G401 (cell line): ENCODE results near the gene C22orf23. TPM values are rescaled to one million over a fixed set of nuclear protein-coding genes. Genes with fewer than 3 reads are reported as not detected.

Source experiments
- DNase-seq: peaks from one replicate; pipeline ENCODE4 v3.0.0-alpha.2; 2015; ENCODE audit warnings: low spot score
- in situ Hi-C: cut with HindIII; loops from 2 replicates; pipeline ENCODE4 v1.10.0; 2016; ENCODE audit warnings: low sequenced_read_pairs, mixed read lengths
- total RNA-seq: library from RNA; depleted of rRNA; stranded (reverse); fragments of >200 nt; shearing (Covaris generic); gene quantifications from 2 replicates; pipeline ENCODE4 v1.2.3, GENCODE V29; 2014

C22orf23 gene
- total RNA-seq, 1 experiment from 2014 or later = not detected

GRCh38 chr22:37930952-37931440, 22.4 kb downstream of the C22orf23 start:
- in situ Hi-C loops = no loop called here
- no peak for DNase-seq

DNA sequence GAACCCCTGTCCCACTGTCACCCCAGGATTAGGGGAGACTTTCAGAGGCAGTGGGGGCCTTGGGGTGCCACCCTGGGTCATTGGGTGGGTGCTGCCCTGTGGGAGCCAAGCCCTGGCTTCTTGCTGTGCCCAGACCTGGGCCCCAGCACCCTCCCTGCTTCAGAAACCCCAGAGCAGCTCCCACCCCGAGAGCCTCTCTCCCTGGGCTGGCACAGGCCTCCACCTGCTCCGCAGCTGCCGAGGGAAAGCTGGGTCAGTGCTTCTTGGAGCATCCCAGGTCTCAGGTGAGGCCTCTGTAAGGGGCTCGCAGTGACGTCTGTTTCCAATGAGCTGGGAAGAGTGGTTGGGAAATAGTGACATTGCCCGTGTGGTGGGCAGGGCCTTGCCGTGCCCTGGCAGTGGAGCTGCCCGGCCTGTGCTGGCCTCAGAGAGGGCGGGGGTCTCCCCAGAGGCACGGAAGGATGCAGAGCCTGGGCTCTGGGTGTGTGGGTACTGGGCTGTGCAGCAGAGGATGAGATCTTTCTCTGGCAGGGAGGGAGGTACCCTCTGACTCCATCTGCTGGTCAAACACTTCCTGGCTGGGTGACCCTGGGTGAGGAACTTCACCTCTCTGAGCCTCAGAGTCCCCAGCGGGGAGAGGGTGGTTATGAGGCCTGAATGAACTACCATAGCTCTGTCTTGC, 23.0 kb downstream of the C22orf23 start:
- in situ Hi-C loops = no loop called here
- peak; percentile 35 for DNase-seq

DNA sequence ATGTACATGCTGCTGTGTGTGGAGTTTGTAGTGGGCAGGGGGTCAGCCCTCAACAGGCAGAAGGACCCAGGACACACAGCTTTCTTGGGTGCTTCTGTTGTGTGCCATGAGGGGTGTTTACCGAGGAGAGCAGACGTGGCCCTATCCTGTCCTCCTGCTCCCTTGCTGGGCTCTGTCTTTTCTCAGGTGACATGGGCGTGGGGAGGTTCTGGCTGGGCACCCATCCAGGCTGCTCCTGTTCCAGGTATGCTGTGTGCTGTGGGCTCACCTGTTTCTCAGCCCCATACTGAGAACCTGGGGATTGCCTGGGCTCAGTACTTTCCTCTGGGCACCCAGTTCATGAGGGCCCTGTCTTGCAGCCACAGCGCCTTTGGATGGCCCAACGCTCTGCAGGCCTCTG, 24.0 kb downstream of the C22orf23 start:
- in situ Hi-C loops = no loop called here
- DNase-seq = no peak

- in situ Hi-C loops = no loop called here
Observed at GRCh38 chr22:37927637-37927936, 25.8 kb downstream of the C22orf23 start.

GRCh38 chr22:37926771-37927636, 26.4 kb downstream of the C22orf23 start:
- DNase-seq = no peak
- in situ Hi-C loops = no loop called here

More at GRCh38 chr22:37927637-37927936, 25.8 kb downstream of the C22orf23 start:
- no peak for DNase-seq

DNA sequence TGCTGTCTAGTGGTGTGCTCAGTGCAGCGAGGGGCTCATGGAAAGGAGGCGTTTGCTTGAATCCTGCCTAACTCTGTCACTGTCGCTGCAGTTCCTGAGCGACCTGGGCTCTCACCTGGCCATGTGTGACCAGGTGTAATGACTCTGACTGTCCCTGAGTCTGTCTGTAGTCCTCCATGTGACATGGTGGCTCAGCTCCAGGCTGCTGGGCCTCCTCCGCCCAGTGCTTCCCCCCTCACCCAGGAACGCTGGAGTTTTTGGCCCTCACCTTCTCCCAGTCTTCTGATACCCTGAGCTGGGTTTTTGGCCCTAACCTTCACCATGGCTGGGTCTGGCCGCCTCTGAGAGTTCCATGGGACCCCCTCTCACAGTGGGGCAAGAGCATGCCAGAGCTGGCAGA, 27.0 kb downstream of the C22orf23 start:
- in situ Hi-C loops = no loop called here
- DNase-seq = no peak

- DNase-seq = no peak
- in situ Hi-C loops = no loop called here
Observed at GRCh38 chr22:37925767-37926166, 27.6 kb downstream of the C22orf23 start.

DNA sequence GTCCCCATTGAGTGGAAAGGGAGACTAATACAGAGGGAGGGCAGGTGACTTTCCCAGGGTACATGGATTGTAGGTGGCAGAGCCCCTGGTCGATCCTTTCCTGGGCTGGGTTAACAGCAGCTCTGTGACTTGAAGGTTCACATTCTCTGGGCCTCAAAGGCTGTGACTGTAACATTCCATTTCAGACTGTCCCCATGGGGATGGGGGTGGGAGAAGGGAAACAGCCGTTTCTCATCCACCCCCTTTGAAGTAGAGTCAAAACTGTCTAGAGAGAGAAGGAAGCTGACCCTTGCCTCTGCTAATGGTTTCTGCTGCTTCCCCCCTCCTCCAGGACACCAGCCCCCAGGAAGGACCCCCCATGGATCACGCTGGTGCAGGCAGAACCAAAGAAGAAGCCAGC, 28.1 kb downstream of the C22orf23 start:
- no peak for DNase-seq
- in situ Hi-C loops = no loop called here

DNA sequence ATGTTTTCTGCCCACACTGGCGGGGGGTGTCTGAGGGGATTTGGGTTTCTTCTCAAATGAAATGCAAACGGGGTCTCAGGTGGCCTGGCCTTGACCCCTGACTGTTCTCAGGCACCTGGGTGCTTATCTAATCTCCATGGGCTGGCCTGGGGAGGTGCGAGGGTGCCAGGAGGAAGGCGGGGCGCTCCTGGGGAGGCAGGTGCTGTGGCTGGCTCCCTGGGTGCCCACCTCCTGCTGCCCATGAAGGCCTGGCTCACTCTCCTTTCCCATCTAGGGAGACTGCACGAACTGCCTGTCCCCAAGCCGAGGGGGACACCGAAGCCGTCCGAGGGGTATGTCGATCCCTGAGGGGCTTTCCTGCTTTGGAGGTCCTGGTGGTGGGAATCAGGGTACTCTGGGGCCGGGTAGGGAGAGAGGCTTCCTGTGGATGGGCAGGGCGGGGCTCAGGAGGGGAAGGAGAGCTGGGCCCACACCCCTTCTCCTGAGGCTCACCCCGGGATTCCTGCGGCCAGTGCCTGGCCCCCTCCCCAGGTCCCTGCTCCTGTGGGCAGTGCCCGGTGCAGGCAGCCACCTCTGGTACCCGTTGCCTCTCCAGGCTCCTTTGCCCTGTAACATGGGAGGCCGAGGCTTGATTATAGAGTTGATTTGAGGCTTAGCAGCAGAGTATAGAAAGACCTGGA, 28.9 kb downstream of the C22orf23 start:
- no peak for DNase-seq
- in situ Hi-C loops = no loop called here

GRCh38 chr22:37923927-37924326, 29.5 kb downstream of the C22orf23 start:
- in situ Hi-C loops = no loop called here

GRCh38 chr22:37922191-37922590, 31.2 kb downstream of the C22orf23 start:
- DNase-seq = no peak

More at GRCh38 chr22:37923927-37924326, 29.5 kb downstream of the C22orf23 start:
- no peak for DNase-seq

GRCh38 chr22:37920126-37920525, 33.3 kb downstream of the C22orf23 start:
- in situ Hi-C loops = no loop called here
- no peak for DNase-seq

More at GRCh38 chr22:37922191-37922590, 31.2 kb downstream of the C22orf23 start:
- in situ Hi-C loops = no loop called here

DNA sequence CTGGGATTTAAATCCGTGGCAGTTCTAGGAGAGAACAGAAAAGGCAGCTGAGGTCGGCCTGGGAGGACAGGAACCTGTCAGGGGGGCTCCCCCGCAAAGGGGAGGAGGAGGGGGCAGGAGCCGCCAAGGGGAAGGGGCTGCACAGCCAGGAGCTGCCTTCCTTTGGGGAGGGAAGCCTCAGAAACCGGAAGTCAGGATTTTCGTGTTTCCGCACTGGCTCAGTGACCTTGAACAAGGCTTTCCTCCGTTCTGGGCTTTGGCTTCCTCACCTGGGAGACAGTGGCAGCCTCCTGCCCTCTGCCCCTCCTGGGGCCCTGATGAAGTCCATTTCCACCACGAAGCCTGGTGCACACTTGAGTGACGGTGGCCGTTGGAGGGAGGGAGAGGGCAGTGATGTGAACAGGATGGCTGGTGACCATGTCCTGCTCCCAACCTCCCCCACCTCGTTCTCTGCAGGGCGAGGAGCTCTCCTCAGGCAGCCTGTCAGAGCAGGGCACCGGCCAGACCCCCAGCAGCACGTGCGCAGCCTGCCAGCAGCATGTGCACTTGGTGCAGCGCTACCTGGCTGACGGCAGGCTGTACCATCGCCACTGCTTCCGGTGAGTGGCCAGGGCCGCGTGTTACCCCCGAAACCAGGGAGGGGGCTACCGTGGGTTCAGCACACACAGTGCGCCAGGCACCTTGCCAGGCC, 34.7 kb downstream of the C22orf23 start:
- in situ Hi-C loops = no loop called here
- DNase-seq = no peak

DNA sequence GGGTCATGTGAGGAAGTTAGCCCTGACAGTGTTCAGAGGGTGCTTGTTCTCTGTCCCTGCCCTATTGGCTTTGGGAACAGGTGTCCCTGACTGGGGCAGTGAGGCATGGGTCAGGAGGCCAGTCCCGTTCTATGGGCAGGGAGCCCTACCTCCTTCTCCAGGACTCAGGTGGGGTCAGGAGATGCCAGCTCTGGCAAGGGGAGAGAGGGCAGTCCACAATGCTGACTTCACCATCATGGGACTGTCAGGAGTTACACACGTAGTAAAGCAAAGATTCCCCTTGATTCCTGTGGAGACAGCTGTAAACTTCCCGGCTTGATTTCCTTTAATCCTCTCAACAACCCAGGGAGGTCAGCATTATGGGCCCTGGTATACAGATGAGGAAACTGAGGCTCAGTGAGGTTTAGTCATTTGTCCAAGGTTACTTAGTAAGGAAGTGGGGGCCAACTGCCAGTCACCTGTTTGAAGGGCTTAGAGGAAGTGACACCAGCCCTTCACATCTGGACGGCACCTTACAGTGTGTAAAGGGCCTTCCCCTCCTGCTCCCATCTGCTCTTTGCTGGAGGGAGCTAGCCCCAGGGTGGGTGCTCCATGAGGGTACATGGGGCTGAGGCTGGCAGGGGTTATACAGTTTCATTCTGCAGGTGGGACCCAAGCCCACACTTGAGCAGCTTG, 35.4 kb downstream of the C22orf23 start:
- in situ Hi-C loops = no loop called here
- no peak for DNase-seq

DNA sequence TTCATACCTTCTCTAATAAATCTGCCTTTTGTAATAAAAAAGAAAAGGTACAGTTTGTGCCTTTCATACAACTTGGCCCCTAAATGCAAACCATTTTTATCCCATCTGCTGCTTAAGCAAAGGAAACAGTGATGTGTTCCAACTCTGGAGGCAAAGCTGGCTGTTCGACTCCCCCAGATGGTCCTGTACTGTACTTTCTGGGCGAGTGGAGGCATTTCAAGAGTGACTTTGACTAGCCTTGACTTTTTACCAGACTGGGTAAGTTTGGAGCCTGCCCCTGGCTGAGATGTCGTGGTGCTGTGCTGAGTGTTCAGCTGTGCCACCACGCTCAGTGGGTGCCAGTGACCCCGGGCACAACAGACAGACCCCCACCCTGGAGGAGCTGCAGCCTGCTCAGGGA, 37.1 kb downstream of the C22orf23 start:
- in situ Hi-C loops = no loop called here
- peak; percentile 20 for DNase-seq

- in situ Hi-C loops = no loop called here
- DNase-seq = no peak
Observed at GRCh38 chr22:37913233-37913721, 40.1 kb downstream of the C22orf23 start.

DNA sequence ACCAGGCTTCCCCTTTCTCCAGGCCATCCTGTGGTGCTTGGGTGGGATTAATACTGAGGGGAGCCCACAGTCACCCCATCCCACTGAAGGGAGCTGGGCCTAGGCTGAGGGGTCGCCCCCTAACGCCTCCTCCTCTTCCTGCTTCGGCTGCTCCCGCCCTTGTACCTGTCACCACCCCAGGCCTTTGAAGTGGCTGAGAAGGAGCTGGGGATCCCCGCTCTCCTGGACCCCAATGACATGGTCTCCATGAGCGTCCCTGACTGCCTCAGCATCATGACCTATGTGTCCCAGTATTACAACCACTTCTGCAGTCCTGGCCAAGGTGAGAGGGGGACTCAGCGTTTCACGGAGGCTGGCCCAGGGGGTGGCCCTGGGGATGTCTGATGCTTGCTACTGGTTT, 41.2 kb downstream of the C22orf23 start:
- in situ Hi-C loops = no loop called here

GRCh38 chr22:37911697-37912096, 41.7 kb downstream of the C22orf23 start:
- DNase-seq = no peak
- in situ Hi-C loops = no loop called here

More for the DNA sequence above, 41.2 kb downstream of the C22orf23 start:
- no peak for DNase-seq
